SU-DHL-6 (cell line): ENCODE results near the gene AHRR.

Source experiments
- H2AFZ ChIP-seq: fragments of 200-600 bp; sonication (generic); 2 replicates; pipeline ENCODE4 v1.6.1; 2014; ENCODE audit warnings: low read depth, mild to moderate bottlenecking, moderate library complexity, mixed read lengths, antibody characterized with exemption, low read length; ENCODE audit not compliant: severe bottlenecking
- H3F3A ChIP-seq: fragments of 200-600 bp; shearing (Covaris generic); 2 replicates; pipeline ENCODE4 v1.6.0; 2016; ENCODE audit warnings: antibody characterized with exemption, mild to moderate bottlenecking; ENCODE audit not compliant: insufficient read depth
- H3K27ac ChIP-seq: fragments of 200-600 bp; sonication (generic); 2 replicates; pipeline ENCODE4 v1.5.1; 2016; ENCODE audit warnings: low read depth, mild to moderate bottlenecking, low read length, moderate library complexity, mixed read lengths
- H3K27me3 ChIP-seq: fragments of 200-600 bp; sonication (generic), shearing (Covaris generic); 2 replicates; pipeline ENCODE4 v1.6.0; 2014; ENCODE audit warnings: mild to moderate bottlenecking, low read length
- H3K36me3 ChIP-seq: fragments of 200-600 bp; sonication (generic); 2 replicates; pipeline ENCODE4 v1.6.1; 2014; ENCODE audit warnings: mild to moderate bottlenecking, low read length, mixed read lengths
- H3K4me2 ChIP-seq: fragments of 300-600, 200-600 bp; shearing (Covaris generic), sonication (generic); 2 replicates; pipeline ENCODE4 v1.6.0; 2014; ENCODE audit warnings: low read length, low read depth, mild to moderate bottlenecking; ENCODE audit not compliant: poor library complexity, severe bottlenecking
- H3K4me3 ChIP-seq: fragments of 200-600 bp; sonication (generic); 2 replicates; pipeline ENCODE4 v1.5.1; 2014; ENCODE audit warnings: antibody characterized with exemption, low read length, mild to moderate bottlenecking, mixed read lengths; ENCODE audit not compliant: insufficient read depth, poor library complexity, severe bottlenecking
- H3K79me2 ChIP-seq: fragments of 200-600 bp; sonication (generic); 2 replicates; pipeline ENCODE4 v1.6.1; 2014; ENCODE audit warnings: mild to moderate bottlenecking, low read length, moderate library complexity; ENCODE audit not compliant: insufficient read depth
- H3K9ac ChIP-seq: fragments of 200-600 bp; sonication (generic); 2 replicates; pipeline ENCODE4 v1.7.0; 2014; ENCODE audit warnings: mild to moderate bottlenecking, low read length
- H3K9me2 ChIP-seq: fragments of 200-600 bp; sonication (generic); replicated peaks from 2 replicates; pipeline ENCODE4 v1.6.1; 2014; ENCODE audit warnings: low read length; ENCODE audit not compliant: insufficient read depth
- H3K9me3 ChIP-seq: fragments of 200-600 bp; sonication (generic); 2 replicates; pipeline ENCODE4 v1.6.1; 2014; ENCODE audit warnings: low read length, mixed read lengths; ENCODE audit not compliant: insufficient read depth
- H4K20me1 ChIP-seq: fragments of 200-600 bp; sonication (generic); 2 replicates; pipeline ENCODE4 v1.6.1; 2014; ENCODE audit warnings: low read depth, mild to moderate bottlenecking, antibody characterized with exemption, low read length, moderate library complexity, mixed read lengths
- EZH2phosphoT487 ChIP-seq: fragments of 200-600 bp; sonication (generic), shearing (Covaris generic); conservative IDR thresholded peaks from 2 replicates; pipeline ENCODE4 v1.6.1; 2018; ENCODE audit warnings: mild to moderate bottlenecking, antibody characterized with exemption, low read length, moderate library complexity, mixed read lengths
- TF ChIP-seq, protein P1 (sequence below): fragments of 200-600 bp; sonication (generic); IDR thresholded peaks from one replicate; pipeline ENCODE4 v1.5.1; 2017; ENCODE audit warnings: antibody characterized with exemption, mild to moderate bottlenecking, low read length, moderate library complexity; ENCODE audit not compliant: insufficient read depth, poor library complexity, severe bottlenecking

Gene AHRR

DNA sequence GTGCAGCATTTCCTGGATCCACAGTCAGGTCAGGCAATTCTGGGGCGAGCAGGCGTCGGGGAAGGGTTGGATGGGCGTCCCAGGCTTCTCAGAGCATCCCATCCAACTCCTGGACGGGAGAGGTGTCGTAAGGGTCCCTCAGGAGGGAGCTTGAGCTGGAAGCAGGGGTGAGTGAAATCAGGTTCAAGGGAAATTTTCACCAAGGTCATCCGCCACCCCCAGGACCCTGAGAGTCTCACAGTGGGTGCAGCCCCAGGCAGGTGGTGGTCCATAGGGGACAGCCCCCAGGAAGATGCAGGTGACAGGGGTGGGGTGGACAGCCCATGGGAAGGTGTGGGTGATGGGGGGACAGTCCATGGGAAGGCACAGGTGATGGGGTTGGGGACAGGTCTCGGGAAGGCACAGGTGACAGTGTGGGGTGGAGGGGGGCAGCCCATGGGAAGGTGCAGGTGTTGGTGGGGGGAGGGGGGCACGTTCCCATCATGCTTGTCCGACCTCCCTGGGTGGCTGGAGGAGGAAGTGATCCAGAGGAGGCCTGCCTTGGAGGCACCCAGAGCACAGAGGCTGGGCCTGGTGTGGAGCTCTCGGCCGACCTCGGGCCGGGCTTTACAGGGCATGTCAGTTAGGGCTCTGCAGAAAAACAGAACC, 48.9 kb downstream of the AHRR start:
- Histone ChIP-seq H3K27me3 (no peaks in the 10 kb centered on the region), H3K4me2 (no peak overlapping the region), H2AFZ (no peak overlapping the region), H3K4me3 (no peak overlapping the region), H3K36me3 (no peaks in the 10 kb centered on the region), H3F3A (no peaks in the 10 kb centered on the region), H3K9me2 (no peaks in the 10 kb centered on the region), H3K27ac (no peak overlapping the region), H3K9ac (no peak overlapping the region), H4K20me1 (no peaks in the 10 kb centered on the region), H3K9me3 (no peaks in the 10 kb centered on the region), H3K79me2 (no peaks in the 10 kb centered on the region)
- no peak for TF ChIP-seq EZH2phosphoT487
- TF ChIP-seq, protein P1, sequence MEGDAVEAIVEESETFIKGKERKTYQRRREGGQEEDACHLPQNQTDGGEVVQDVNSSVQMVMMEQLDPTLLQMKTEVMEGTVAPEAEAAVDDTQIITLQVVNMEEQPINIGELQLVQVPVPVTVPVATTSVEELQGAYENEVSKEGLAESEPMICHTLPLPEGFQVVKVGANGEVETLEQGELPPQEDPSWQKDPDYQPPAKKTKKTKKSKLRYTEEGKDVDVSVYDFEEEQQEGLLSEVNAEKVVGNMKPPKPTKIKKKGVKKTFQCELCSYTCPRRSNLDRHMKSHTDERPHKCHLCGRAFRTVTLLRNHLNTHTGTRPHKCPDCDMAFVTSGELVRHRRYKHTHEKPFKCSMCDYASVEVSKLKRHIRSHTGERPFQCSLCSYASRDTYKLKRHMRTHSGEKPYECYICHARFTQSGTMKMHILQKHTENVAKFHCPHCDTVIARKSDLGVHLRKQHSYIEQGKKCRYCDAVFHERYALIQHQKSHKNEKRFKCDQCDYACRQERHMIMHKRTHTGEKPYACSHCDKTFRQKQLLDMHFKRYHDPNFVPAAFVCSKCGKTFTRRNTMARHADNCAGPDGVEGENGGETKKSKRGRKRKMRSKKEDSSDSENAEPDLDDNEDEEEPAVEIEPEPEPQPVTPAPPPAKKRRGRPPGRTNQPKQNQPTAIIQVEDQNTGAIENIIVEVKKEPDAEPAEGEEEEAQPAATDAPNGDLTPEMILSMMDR = no peak

DNA sequence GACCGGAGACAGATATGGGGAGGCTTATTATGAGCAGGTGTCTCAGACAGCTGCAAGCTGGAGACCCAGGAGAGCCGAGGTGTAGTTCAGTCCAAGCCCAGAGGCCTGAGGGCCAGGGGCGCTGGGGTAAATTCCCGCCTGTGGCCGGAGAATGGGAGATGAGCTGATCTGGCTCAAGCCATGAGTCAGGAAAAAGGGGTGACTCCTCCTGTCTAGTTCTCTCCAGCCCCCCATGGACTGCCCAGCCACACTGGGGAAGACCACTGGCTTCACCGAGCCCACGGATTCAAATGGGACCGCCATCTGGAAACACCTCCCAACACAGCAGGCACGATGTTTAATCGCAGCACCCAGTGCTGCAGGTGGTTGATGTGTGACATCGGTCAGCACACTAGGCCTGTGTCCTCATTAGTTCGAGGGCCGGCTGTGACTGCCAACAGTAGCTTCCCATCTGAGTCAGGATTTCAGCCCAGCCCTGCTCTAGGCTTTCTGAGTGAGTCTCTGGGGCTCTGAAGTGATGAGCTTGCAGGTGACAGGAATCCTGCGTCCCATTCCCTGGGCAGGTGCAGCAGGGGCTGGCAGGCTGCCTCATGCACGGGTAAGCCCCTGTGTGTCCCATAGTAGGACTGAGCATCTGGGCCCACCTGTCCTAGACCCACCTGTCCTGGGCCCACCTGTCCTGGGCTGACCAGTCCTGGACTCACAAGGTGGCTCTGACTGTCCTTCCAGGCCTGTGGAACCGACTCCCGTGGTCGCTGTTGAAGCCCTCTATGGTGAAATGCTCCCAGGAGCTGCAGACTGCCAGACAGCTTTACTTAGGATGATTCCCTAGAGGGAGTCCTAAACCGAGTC, 49.7 kb downstream of the AHRR start:
- no peaks in the 10 kb centered on the region for H3K27me3 ChIP-seq
- H3K9me3 ChIP-seq = no peaks in the 10 kb centered on the region
- H2AFZ ChIP-seq = no peak overlapping the region
- no peaks in the 10 kb centered on the region for H3K79me2 ChIP-seq
- H3K9ac ChIP-seq = no peak overlapping the region
- no peaks in the 10 kb centered on the region for H4K20me1 ChIP-seq
- TF ChIP-seq, protein P1 = no peak
- TF ChIP-seq EZH2phosphoT487 = no peak
- H3K9me2 ChIP-seq = no peaks in the 10 kb centered on the region
- H3F3A ChIP-seq = no peaks in the 10 kb centered on the region
- H3K4me3 ChIP-seq = no peak overlapping the region
- no peak overlapping the region for H3K4me2 ChIP-seq
- H3K36me3 ChIP-seq = no peaks in the 10 kb centered on the region
- H3K27ac ChIP-seq = no peak overlapping the region

DNA sequence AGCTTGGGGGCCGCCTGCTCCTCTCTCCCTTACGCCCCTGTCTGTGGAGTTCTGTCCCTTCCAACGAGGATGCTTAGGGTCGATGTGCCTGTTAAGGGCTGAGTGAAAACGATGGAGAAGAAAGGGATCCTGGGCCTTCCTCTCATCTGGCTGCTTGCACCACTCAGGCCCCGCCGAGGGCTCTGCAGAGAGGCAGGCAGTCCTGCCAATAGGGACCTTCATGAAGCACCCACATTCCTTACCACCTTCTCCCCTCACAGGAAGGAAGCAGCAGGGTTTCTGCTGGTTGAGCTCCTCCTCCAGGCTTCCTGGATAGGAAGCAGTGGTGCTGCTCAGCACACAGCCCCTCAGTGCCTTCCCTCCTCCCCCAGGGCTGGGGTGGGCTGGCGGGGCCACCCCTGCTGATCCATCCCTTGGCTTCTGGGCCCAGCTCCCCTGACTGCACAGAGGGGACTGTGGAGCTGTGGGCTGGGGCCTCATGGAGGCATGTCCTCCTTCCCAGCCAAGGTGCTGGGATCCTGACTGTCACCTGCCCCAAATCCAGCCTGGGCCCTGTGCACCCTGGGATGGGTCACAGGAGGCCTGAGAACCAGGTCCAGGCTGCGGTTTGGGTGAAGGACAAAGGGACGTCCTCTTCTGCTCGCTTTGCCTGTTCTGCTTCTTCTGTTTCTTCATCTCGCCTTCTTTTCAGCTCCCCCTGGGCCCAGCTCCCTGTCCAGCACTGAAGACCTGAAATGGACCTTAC, 50.5 kb downstream of the AHRR start:
- Histone ChIP-seq H2AFZ (no peak overlapping the region), H3K9ac (no peak overlapping the region), H3K9me2 (no peaks in the 10 kb centered on the region), H3K36me3 (no peaks in the 10 kb centered on the region), H3K27ac (no peak overlapping the region), H3F3A (no peaks in the 10 kb centered on the region), H3K9me3 (no peaks in the 10 kb centered on the region), H3K4me2 (no peak overlapping the region), H3K27me3 (no peaks in the 10 kb centered on the region), H3K79me2 (no peaks in the 10 kb centered on the region), H4K20me1 (no peaks in the 10 kb centered on the region), H3K4me3 (no peak overlapping the region)
- no peak for TF ChIP-seq EZH2phosphoT487
- TF ChIP-seq, protein P1 = no peak
